Esophagus muscularis mucosa (tissue), 4 donors: ENCODE data around the gene SLC39A2. TPM values are rescaled to one million over a fixed set of nuclear protein-coding genes. Genes with fewer than 3 reads are reported as not detected.

ENCODE experiments used
- DNase-seq: peaks from one replicate; pipeline ENCODE4 v3.0.0-alpha.2; 2017; ENCODE audit errors: extremely low spot score
- H3K27ac ChIP-seq, 4 donors: fragments of 200-600 bp; sonication (generic); replicated peaks in 1 of 4; 1 replicate in 3 of 4; 2 replicates in 1 of 4; pipeline ENCODE4 v1.5.1; 2016 to 2019; ENCODE audit warnings: mild to moderate bottlenecking in 1 of 4
- H3K27me3 ChIP-seq, 4 donors: fragments of 200-600 bp; sonication (generic); one replicate each; pipeline versions ENCODE4 v1.5.1 to v1.6.0; 2016 to 2019
- H3K36me3 ChIP-seq, 4 donors: fragments of 200-600 bp; sonication (generic); one replicate each; pipeline ENCODE4 v1.5.1; 2016 to 2019
- H3K4me1 ChIP-seq, 4 donors: fragments of 200-600 bp; sonication (generic); one replicate each; pipeline ENCODE4 v1.5.1; 2016 to 2019
- H3K4me3 ChIP-seq, 4 donors: fragments of 200-600 bp; sonication (generic); 1 replicate in 2 of 4; 2 replicates in 2 of 4; pipeline ENCODE4 v1.5.1; 2016 to 2019; ENCODE audit warnings: mild to moderate bottlenecking in 4 of 4, moderate library complexity in 1 of 4
- H3K9me3 ChIP-seq, 4 donors: fragments of 200-600 bp; sonication (generic); 1 replicate in 3 of 4; 2 replicates in 1 of 4; pipeline ENCODE4 v1.5.1; 2016 to 2019
- EP300 ChIP-seq: sonication (generic); formaldehyde crosslinking; IDR thresholded peaks from one replicate; pipeline ENCODE4 v1.6.1; 2017; ENCODE audit warnings: antibody characterized with exemption
- POLR2A ChIP-seq: fragments of 450-650 bp; IDR thresholded peaks from one replicate; pipeline ENCODE4 v1.6.1; 2017; ENCODE audit warnings: antibody characterized with exemption, moderate library complexity, mild to moderate bottlenecking, low read depth
- POLR2AphosphoS5 ChIP-seq, 2 donors: sonication (generic); formaldehyde crosslinking; IDR thresholded peaks; one replicate each; pipeline ENCODE4 v1.6.1; 2017; ENCODE audit warnings: antibody characterized with exemption in 2 of 2
- WGBS: methylation state at CpG from one replicate; pipeline ENCODE4 v1.1.5; 2018; 5-methylcytosine and 5-hydroxymethylcytosine counted together
- intact Hi-C: fragments of 100-400 bp; cut with DNase I; formaldehyde crosslinking; loops from one replicate; pipeline ENCODE4 v1.15.1; 2023
- total RNA-seq, 4 donors: library from RNA; depleted of rRNA; stranded (reverse); fragments of >200 nt; gene quantifications; one replicate each; pipeline versions ENCODE4 v1.1.0 to v1.2.1, GENCODE V29; 2016
- TF ChIP-seq, protein P1 (sequence below), 3 experiments: fragments of 200-600 bp in 2 of 3; fragments of 450-650 bp in 1 of 3; sonication (generic) in 2 of 3; IDR thresholded peaks; one replicate each; pipeline ENCODE4 v1.5.1; 2017 to 2019; ENCODE audit warnings: antibody characterized with exemption in 3 of 3, mild to moderate bottlenecking in 2 of 3, moderate library complexity in 1 of 3

Gene SLC39A2
- total RNA-seq, 4 donors from 2014 or later = not detected

DNA sequence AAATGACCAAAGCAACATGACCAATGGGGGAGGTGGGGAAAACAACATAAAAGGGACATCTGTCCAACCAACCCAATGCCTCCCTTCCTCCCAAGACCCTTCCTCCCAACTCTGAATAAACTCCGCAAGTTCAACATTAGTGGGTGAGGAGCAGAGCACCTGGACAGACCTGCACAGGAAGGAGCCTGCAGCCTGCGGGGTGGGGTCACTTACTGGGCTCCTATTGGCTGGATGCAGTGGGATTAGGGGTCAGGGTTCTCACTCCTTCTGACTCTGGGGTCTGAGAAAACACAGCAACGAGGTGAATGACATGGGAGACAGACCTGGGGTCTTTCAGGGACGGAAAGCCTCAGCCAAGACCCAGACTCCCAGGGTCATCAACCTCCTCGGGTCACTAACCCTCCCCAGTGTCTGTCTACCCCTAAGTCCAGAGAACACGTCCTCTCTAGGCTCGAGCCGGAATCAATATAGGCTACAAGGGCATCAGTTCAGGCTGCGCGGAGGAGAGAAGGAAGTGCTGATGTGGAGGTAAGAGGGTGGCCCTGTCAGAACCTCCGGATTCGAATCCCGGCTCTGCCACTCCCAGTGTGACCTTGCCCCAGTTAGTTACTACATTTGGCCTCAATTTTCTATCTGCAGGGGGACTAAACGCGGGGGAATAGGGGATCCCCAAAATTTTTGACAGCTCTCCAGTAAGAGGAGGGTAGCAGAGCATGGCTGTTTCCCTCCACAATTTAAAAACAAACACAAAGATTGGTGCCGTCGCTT lies 24.9 kb downstream of the SLC39A2 start:
- Histone ChIP-seq H3K27me3 (no peaks in the 10 kb centered on the region), H3K27ac (peak overlapping the region; percentile 90 to 96 (median 95)), H3K36me3 (peaks cover 15 to 34% (median 33%) of the 10 kb centered on the region in 4 donors), H3K9me3 (no peaks in the 10 kb centered on the region), H3K4me1 (peaks cover 31 to 70% (median 47%) of the 10 kb centered on the region in 4 donors), H3K4me3 (peak overlapping the region; percentile 77 to 95 (median 88))
- no peak for DNase-seq
- intact Hi-C loops = no loop called here
- TF ChIP-seq EP300 (no peak), POLR2A (no peak), POLR2AphosphoS5 (IDR thresholded peaks at IDR 0.05) (no peak)
- TF ChIP-seq, protein P1, sequence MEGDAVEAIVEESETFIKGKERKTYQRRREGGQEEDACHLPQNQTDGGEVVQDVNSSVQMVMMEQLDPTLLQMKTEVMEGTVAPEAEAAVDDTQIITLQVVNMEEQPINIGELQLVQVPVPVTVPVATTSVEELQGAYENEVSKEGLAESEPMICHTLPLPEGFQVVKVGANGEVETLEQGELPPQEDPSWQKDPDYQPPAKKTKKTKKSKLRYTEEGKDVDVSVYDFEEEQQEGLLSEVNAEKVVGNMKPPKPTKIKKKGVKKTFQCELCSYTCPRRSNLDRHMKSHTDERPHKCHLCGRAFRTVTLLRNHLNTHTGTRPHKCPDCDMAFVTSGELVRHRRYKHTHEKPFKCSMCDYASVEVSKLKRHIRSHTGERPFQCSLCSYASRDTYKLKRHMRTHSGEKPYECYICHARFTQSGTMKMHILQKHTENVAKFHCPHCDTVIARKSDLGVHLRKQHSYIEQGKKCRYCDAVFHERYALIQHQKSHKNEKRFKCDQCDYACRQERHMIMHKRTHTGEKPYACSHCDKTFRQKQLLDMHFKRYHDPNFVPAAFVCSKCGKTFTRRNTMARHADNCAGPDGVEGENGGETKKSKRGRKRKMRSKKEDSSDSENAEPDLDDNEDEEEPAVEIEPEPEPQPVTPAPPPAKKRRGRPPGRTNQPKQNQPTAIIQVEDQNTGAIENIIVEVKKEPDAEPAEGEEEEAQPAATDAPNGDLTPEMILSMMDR (IDR thresholded peaks at IDR 0.05) = no peak
- WGBS = 25% methylated on average over 15 of the region's 17 CpGs

DNA sequence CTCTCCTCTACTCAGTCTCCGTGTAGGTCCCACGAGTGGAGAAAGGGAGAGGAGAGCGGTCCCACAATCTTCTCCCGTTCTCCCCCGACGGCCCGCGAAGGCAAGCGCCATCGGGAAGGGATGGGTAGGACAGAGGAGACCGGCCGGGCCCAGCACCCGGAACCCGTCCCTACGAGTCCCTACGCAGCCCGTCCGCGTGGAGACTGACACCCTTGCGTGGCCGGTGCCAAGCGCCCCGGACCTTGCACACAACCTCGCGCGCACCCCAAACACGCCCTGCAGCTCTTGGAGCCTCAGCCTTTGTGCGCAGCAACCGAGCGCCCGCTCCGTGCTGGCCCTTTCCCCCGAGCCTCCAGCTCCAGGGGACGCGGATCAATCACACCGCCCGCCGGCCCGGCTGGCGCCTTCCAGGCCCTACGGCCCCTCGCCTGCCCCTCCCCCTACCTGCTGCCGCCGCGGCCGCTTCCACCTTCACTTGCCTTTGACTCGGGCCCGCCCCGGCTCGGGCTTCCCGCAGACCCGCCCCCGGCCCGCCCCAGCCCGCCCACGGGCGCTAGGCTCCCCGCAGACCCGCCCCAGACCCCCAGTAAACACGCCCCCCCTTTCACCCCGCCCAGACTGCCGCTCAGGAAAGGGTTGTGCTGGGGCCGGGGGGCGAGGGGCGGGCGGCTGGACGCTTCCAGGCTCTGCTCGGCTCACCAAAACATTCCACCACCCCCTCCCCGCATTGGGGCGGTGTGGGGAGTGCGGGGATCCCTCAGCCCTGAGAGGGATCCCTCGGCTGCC lies 25.7 kb downstream of the SLC39A2 start, which contains the start of gene NDRG2:
Gene NDRG2 (minus strand): TSS at position 477 of the 786 bp plus-strand sequence. CDS start 1,746 bp downstream, outside the sequence.
- peaks cover 31 to 62% (median 47%) of the 10 kb centered on the region in 4 donors for H3K4me1 ChIP-seq
- H3K9me3 ChIP-seq = no peaks in the 10 kb centered on the region
- peaks cover 9 to 27% (median 25%) of the 10 kb centered on the region in 4 donors for H3K36me3 ChIP-seq
- peak within 1 kb of the TSS; percentile 77 to 95 (median 88) for H3K4me3 ChIP-seq
- under 1% methylated on average over 33 of the region's 72 CpGs for WGBS
- H3K27me3 ChIP-seq = no peaks in the 10 kb centered on the region
- peak; percentile 95 for DNase-seq
- H3K27ac ChIP-seq = peak within 1 kb of the TSS; percentile 90 to 96 (median 95)
- intact Hi-C loops = no loop called here
- TF ChIP-seq POLR2A (no peak), EP300 (no peak), POLR2AphosphoS5 (IDR thresholded peaks at IDR 0.05) (peak; percentile 51 to 68)
- TF ChIP-seq, protein P1 (IDR thresholded peaks at IDR 0.05) = no peak

DNA sequence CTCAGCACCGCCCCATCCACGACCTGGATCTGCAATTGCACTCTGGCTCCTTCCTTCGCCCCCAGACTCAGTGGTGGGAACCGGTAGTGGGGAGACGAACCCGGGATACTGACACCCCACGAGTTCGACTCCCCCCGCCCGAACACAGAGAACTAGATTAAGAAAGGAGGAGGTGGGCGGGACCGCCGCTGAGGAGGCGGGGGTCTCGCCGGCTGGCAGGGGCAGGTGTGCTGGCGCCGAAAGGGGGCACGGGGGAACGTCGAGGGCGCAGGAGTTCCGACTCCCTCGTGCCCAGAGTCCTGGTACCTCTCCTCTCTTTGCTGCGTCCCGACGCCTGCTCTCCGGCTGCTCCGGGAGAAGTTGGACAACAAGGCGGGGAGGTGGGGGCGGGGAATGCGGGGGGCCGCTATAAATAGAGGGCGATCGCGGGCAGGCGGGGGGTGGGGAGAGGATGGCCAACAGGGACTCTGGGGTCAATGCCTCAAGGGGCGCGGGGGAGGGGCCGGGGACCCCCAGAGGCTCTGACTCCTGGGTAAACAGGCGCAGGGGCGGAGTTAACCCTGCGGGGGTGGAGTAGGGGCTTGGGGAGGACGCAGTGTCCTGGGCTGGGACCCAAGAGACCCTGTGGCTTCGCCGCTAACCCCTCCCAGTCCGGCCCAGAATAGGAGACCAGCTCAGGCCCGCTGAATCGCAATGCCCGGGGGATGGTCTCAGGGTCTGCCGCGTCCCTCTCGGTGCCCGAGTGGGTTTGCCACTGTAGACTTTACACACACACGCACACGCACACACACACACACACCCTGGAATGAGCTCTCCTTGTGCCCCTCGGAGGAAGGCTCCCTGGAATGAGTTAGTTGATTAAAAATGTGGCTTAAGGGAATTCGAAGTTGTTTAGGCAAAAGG lies 26.5 kb downstream of the SLC39A2 start:
- Histone ChIP-seq H3K27me3 (no peaks in the 10 kb centered on the region), H3K36me3 (peaks cover under 1 to 18% (median 17%) of the 10 kb centered on the region in 4 donors), H3K4me1 (peaks cover 31 to 54% (median 47%) of the 10 kb centered on the region in 4 donors), H3K27ac (peak overlapping the region; percentile 90 to 96 (median 95)), H3K9me3 (no peaks in the 10 kb centered on the region), H3K4me3 (peak overlapping the region; percentile 77 to 95 (median 88))
- WGBS = 10% methylated on average over 18 of the region's 58 CpGs
- peak; percentile 94 for DNase-seq
- intact Hi-C loops = no loop called here
- TF ChIP-seq POLR2A = no peak
- TF ChIP-seq, protein P1 (IDR thresholded peaks at IDR 0.05) = no peak
- TF ChIP-seq POLR2AphosphoS5 (IDR thresholded peaks at IDR 0.05) = peak in 1 of 2 donors; percentile 47

DNA sequence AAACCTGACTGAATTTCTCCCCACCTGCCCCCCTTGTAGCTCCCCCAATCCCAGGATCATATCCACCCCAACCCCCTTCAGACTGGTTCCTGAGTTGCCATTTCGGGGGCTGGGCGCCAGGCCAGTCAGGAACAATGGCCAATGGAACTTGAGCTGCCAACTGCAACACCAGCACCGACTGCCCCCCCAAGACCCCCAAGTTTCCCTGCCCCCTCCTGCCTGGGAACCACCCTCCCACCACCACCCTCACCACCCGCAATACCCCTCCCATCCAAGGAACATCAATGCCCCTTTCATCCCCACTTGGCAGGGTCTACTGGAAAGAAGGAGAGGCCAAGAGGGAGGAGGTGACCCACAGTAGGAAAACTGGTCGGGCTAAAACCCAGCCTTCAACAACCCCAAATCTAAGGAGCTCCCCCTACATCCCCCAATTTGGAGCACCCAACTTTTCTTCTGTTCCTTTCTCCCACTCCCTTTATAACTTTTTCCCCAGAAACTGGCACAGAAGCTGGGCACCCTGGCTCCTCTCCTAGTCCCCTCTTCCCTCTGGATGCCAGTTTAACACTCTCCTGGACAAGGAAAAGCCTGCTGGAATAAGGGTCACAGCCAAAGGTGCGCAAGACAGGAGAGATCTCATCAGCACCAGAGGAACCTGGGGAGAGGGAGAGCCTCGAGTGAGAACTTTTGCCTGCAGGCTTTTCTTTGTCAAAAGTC lies 27.3 kb downstream of the SLC39A2 start:
- H3K4me3 ChIP-seq = peak overlapping the region; percentile 77 to 95 (median 88)
- intact Hi-C loops = no loop called here
- H3K27me3 ChIP-seq = no peaks in the 10 kb centered on the region
- peaks cover 31 to 51% (median 47%) of the 10 kb centered on the region in 4 donors for H3K4me1 ChIP-seq
- H3K9me3 ChIP-seq = no peaks in the 10 kb centered on the region
- no peak for TF ChIP-seq POLR2A
- TF ChIP-seq, protein P1 (IDR thresholded peaks at IDR 0.05) = no peak
- no peak for TF ChIP-seq EP300
- TF ChIP-seq POLR2AphosphoS5 (IDR thresholded peaks at IDR 0.05) = no peak
- H3K36me3 ChIP-seq = peaks cover 0 to 10% (median 9%) of the 10 kb centered on the region in 4 donors
- no peak for DNase-seq
- peak overlapping the region; percentile 90 to 96 (median 95) for H3K27ac ChIP-seq
- 62% methylated on average over 7 of the region's 7 CpGs for WGBS
